ENCODE measurements around the gene CHAC2.
"Not testable (repeated sequence)": the region's sequence is repeated elsewhere in the genome, so short reads cannot be mapped to it uniquely, and the experiment has no call there.

- TF ChIP-seq CTCF, EP300 (IDR thresholded peaks at IDR 0.05): not testable (repeated sequence)
Measured at GRCh38 chr2:53823639-53824038, 56.0 kb downstream of the CHAC2 start.
